ENCODE measurements around the gene ZDHHC14. TPM values are rescaled to one million over a fixed set of nuclear protein-coding genes. Genes with fewer than 3 reads are reported as not detected.

The ZDHHC14 gene
- polyA plus RNA-seq, 2 of the 4 experiments (the other 2 are of a cell fraction), result 2.2 to 2.8 TPM

DNA sequence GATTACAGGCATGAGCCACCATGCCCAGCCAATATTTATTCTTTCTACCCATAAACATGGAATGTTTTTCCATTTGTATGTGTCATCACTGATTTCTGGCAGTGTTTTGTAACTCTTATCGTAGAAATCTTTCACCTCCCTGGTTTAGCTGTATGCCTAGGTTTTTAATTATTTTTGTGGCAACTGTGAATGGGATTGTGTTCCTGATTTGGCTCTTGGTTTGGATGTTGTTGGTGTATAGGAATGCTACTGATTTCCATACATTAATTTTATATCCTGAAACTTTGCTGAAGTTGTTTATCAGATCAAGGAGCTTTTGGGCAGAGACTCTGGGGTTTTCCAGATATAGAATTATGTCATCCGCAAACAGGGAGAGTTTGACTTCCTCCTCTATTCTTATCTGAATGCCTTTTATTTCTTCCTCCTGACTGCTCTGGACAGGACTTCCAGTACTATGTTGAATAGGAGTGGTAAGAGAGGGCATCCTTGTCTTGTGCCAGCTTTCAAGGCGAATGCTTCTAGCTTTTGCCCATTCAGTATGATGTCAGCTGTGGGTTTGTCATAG lies 198.6 kb downstream of the ZDHHC14 start:
- Histone ChIP-seq H3K4me3 (no peak overlapping the region), H3K27ac (no peak overlapping the region), H3K4me2 (peak overlapping the region; percentile 18), H3K4me1 (no peaks in the 10 kb centered on the region), H3K9me3 (no peaks in the 10 kb centered on the region)
- ChIA-PET POLR2A (no interaction called here), CTCF (interaction anchor here (1.6 kb wide), 1 partner anchor 17 kb away, joined by 5 read pairs; no protein-coding TSS in a partner anchor)
- no peak for FAIRE-seq
- peak in 1 of 2 experiments; percentile 59; a peak in 3 of 6 replicates for ATAC-seq
- 30% methylated on average over 3 of the region's 3 CpGs for WGBS (ENCODE audit: missing lambda C conversion rate)
- DNase-seq (ENCODE audit: low read depth in 1 of 2, low spot score in 1 of 2), result peak in 1 of 2 experiments; percentile 19
- TF ChIP-seq EHF (CRISPR knock-in tag; IDR thresholded peaks at IDR 0.05), result no peak
- TF ChIP-seq FOSL2 (IDR thresholded peaks at IDR 0.05), result no peak
- 0 out of 2 replicates have a peak, but pooled peaks have one; percentile 7 for TF ChIP-seq FOSL2 (CRISPR knock-in tag; IDR thresholded peaks at IDR 0.05)
- no peak for TF ChIP-seq NPAS2 (CRISPR knock-in tag; IDR thresholded peaks at IDR 0.05; ENCODE audit: borderline replicate concordance)

- Histone ChIP-seq H3K4me2 (no peak overlapping the region), H3K9me3 (no peaks in the 10 kb centered on the region), H3K4me1 (no peaks in the 10 kb centered on the region), H3K27ac (no peak overlapping the region), H3K4me3 (no peak overlapping the region)
- DNase-seq (ENCODE audit: low read depth in 1 of 2, low spot score in 1 of 2) (no peak), FAIRE-seq (no peak), ATAC-seq (no peak)
- CTCF ChIA-PET, result interaction anchor here (1.9 kb wide), 1 partner anchor 10 kb away, joined by 6 read pairs; no protein-coding TSS in a partner anchor
- POLR2A ChIA-PET, result no interaction called here
- TF ChIP-seq RFX5 (IDR thresholded peaks at IDR 0.05) (no peak), ZNF302 (CRISPR knock-in tag; IDR thresholded peaks at IDR 0.05) (no peak), RARB (CRISPR knock-in tag; IDR thresholded peaks at IDR 0.05) (no peak), NPAS2 (CRISPR knock-in tag; IDR thresholded peaks at IDR 0.05; ENCODE audit: borderline replicate concordance) (no peak), REST (IDR thresholded peaks at IDR 0.05) (no peak), FOXS1 (CRISPR knock-in tag; IDR thresholded peaks at IDR 0.05) (no peak), TFCP2L1 (CRISPR knock-in tag; IDR thresholded peaks at IDR 0.05) (no peak), HEYL (CRISPR knock-in tag; IDR thresholded peaks at IDR 0.05) (no peak), CBX8 (IDR thresholded peaks at IDR 0.05) (no peak), FOSB (CRISPR knock-in tag; IDR thresholded peaks at IDR 0.05) (no peak), MAZ (IDR thresholded peaks at IDR 0.05; ENCODE audit: borderline replicate concordance, low read depth, low read length) (no peak), JUNB (IDR thresholded peaks at IDR 0.05) (no peak), CEBPB (IDR thresholded peaks at IDR 0.05) (no peak), CHD2 (IDR thresholded peaks at IDR 0.05; ENCODE audit: low read length, partially characterized antibody) (no peak), KDM5A (IDR thresholded peaks at IDR 0.05) (no peak), MYC (IDR thresholded peaks at IDR 0.05; ENCODE audit: borderline replicate concordance, low read length) (no peak), NR3C1 (IDR thresholded peaks at IDR 0.05) (no peak), MAX (IDR thresholded peaks at IDR 0.05) (no peak)
- TF ChIP-seq, protein P1, sequence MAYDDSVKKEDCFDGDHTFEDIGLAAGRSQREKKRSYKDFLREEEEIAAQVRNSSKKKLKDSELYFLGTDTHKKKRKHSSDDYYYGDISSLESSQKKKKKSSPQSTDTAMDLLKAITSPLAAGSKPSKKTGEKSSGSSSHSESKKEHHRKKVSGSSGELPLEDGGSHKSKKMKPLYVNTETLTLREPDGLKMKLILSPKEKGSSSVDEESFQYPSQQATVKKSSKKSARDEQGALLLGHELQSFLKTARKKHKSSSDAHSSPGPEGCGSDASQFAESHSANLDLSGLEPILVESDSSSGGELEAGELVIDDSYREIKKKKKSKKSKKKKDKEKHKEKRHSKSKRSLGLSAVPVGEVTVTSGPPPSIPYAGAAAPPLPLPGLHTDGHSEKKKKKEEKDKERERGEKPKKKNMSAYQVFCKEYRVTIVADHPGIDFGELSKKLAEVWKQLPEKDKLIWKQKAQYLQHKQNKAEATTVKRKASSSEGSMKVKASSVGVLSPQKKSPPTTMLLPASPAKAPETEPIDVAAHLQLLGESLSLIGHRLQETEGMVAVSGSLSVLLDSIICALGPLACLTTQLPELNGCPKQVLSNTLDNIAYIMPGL (CRISPR knock-in tag; IDR thresholded peaks at IDR 0.05; ENCODE audit: borderline replicate concordance), result no peak
- WGBS (ENCODE audit: missing lambda C conversion rate), result 89% methylated on average over 1 of the region's 3 CpGs
Measured at GRCh38 chr6:157584036-157584435, 203.0 kb downstream of the ZDHHC14 start.

All from A549 (cell line).